Dedifferentiated amniotic fluid mesenchymal stem cell (primary cell): ENCODE results near the gene ZNF318.

Experiments
- DNase-seq: peaks from one replicate; pipeline ENCODE4 v3.0.0-alpha.2; 2016; ENCODE audit errors: extremely low spot score

The ZNF318 gene

DNA sequence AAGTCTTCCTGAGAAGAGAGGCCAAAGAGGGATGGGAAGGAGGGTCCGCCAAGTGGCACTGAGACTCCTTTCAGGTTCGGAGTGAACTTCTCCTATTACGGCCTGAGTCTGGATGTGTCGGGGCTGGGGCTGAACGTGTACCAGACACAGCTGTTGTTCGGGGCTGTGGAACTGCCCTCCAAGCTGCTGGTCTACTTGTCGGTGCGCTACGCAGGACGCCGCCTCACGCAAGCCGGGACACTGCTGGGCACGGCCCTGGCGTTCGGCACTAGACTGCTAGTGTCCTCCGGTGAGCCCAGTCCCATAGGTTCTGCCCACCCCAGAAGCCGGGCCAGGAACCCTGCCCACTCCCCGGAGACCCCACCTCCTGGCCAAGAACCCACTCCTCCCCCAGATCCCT is 67.3 kb downstream of the ZNF318 start:
- no peak for DNase-seq

- no peak for DNase-seq
These were observed 68.2 kb downstream of the ZNF318 start for GRCh38 chr6:43301081-43301870.

GRCh38 chr6:43299338-43300293 is 69.8 kb downstream of the ZNF318 start:
- DNase-seq = no peak

- no peak for DNase-seq
These were observed 70.7 kb downstream of the ZNF318 start for GRCh38 chr6:43298565-43299337.

- DNase-seq = no peak
These were observed 71.5 kb downstream of the ZNF318 start, which contains the start of gene SLC22A7 for GRCh38 chr6:43297644-43298564. Gene SLC22A7, plus strand, starts transcription at chr6:43298260. Its CDS starts 99 bp downstream, at chr6:43298359.

GRCh38 chr6:43296780-43297497 is 72.5 kb downstream of the ZNF318 start:
- DNase-seq = no peak

DNA sequence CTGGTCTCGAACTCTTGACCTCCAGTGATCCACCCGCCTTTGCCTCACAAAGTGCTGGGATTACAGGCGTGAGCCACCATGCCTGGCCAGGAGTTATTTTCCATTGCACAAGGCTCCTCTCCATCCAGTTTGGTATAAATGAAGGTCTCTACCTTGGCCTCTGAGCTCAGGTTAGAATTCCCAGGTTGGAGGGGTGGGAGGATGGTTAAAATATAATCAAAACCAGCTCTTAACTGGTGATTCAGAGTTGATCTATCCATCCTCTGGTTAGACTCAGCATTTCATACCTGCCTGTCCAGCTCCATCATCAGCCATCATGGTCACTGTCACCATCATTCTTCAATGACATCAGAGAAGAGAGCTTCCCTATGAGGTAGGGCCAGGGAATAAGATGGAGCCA is 74.0 kb downstream of the ZNF318 start:
- no peak for DNase-seq

DNA sequence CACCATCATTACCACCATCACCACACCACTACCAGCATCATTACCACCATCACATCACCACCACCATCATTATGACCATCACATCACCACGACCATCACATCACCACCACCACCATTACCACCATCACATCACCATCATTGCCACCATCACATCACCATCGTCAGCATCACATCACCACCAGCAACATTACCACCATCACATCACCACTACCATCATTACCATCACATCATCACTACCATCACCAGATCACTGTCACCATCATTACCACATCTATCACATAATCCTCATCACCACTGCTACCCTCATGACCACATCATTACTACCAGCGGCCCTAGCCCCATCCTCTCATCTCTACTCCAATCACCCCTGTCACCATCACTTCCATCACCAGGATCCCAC is 74.9 kb downstream of the ZNF318 start:
- DNase-seq = no peak

DNA sequence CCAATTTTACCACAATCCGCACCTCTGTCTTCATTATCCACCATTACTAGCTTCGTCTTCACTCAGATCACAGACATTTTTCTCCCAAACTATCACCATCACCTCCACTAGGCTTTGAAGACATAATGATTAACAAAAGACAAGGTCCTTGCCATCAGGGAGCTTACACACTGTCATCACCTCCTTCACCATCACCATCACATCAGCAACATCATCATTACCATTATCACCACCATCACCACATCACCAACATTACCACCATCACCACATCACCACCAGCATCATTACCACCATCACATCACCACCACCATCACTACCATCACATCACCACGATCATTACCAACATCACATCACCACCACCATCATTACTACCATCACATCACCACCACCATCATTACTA is 75.7 kb downstream of the ZNF318 start:
- DNase-seq = no peak

GRCh38 chr6:43292763-43293318 is 76.6 kb downstream of the ZNF318 start:
- DNase-seq = no peak

DNA sequence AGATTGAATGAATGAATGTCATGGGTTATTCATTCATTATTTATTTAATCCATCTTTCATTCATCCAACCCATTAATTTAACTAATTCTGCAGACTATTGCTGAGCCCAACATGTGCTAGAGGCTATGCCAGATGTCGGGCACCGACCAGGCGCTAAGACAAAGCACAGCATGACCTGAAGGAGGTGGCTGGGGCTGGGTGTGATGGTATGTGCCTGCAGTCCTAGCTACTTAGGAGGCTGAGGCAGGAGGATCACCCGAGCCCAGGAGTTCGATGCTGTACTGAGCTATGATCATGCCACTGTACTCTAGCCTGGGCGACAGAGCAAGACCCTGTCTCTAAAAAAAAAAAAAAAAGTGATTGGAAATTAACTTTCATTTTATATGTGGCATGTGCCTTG is 77.1 kb downstream of the ZNF318 start:
- DNase-seq = no peak

DNA sequence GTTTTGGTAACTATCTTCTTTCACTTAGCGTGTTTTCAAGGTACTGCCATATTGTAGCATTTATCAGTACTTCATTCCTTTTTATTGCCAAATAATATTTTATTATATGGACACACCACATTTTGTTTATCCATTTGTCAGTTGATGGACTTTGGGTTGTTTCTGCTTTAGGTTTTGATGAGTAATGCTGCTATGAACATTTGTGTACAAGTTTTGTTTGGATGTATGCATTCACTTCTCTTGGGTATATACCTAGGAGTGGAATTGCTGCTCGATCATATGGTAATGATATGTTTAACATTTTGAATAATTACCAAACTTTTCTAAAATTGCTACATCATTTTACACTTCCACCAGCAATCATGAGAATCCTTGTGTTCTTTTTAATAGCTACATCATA is 77.7 kb downstream of the ZNF318 start:
- DNase-seq = no peak

DNA sequence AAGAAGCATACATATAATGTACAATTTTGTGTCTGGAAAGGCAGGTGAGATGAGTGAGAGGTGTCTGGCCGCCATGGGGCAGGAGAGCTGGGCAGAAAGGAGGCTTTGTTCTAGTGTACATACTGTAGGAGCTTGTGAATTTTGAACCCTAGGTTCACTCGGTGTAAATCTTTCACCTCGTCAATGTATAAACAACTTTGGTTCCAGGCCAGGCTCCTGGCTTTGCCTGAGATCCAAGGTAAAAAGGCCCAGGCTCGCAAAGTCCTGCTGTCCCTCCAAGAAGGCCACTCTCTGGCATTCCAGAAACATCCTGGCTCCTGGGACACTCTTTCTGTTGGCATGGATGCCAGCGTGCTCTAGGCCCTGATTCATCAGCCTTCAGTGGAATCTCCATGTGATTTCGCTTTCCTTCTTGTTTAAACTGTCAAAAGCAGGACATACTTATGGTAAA is 78.5 kb downstream of the ZNF318 start:
- no peak for DNase-seq

DNA sequence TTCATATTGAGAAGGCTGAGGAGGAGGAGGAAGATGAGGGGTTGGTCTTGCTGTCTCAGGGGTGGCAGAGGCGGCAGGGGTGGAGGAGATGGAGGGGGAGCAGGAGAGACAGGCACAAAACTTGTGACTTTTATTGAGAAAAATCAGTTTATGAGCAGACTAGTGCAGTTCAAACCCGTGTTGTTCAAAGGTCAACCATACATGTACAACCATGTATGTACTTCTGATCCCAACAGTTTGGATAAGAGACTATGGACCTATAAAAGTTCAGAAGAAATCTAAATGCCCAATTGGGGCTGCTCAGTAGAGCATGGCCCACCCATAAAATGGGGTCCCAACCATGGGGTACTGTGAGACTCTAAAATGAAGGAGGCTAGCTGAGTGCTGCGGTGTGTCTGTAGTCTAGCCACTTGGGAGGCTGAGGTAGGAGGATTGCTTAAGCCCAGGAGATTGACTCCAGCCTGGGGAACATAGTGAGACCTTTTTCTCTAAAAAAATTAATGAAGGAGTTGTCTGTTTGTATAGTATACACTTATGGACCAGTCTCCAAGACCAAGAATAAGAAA is 79.0 kb downstream of the ZNF318 start:
- DNase-seq = no peak

GRCh38 chr6:43287717-43288679 is 81.4 kb downstream of the ZNF318 start:
- no peak for DNase-seq

DNA sequence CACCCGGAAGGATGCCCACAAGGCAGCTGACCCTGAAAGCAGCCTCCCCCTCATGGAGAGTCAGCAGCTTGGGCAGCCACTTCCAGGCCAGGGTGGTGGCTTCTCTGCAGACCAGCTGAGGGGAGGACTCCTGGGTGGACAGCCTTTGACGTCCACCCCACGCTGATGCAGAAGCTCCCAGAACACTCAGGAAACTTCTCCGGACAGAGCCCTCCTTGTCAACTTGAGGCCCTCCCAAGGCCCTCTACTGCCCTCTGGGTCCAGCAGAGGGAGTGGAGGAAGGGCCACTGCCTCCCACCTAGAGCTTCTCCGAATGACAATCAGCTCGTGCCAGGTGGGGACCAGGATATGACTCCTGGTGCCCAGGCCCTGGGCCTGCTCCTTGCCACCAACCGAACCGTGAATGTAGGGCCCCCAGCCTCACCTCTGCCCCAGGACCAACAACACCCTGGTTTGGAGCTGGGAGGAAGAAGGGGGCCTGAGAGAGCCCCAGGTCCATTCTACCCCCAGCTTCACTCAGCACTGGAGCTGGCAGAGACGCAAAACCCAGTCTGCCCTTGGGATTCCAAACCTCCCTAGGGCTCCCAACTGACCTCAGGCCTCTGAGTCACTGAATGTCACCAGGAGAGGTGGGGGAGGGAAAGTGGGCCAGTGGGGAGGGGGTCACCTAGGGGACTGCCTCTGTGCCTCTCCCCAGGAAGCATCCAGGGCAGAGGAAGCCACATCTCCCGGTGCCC is 82.3 kb downstream of the ZNF318 start:
- DNase-seq = no peak

- DNase-seq = no peak
These were observed 82.9 kb downstream of the ZNF318 start for GRCh38 chr6:43286456-43286979.
